ENCODE results near the gene VSNL1. TPM values are rescaled to one million over a fixed set of nuclear protein-coding genes. Genes with fewer than 3 reads are reported as not detected.

Gene VSNL1
- total and polyA plus RNA-seq, 9 donors, result 0.41 to 9.4 (median 2.7) TPM; not detected in 1

- H3K27ac ChIP-seq, result no peak overlapping the region
- WGBS, 3 donors, result 72 to 78% (median 74%) methylated on average over 7 of the region's 7 CpGs
- no peak for DNase-seq
- H3K27me3 ChIP-seq, result no peaks in the 10 kb centered on the region
- no peaks in the 10 kb centered on the region for H3K9me3 ChIP-seq
- no peaks in the 10 kb centered on the region for H3K36me3 ChIP-seq
- H3K4me3 ChIP-seq, result no peak overlapping the region
- H3K4me1 ChIP-seq (ENCODE audit: insufficient read depth), result no peaks in the 10 kb centered on the region
- TF ChIP-seq EP300 (IDR thresholded peaks at IDR 0.05) (no peak), CTCF (IDR thresholded peaks at IDR 0.05) (no peak), POLR2A (IDR thresholded peaks at IDR 0.05) (no peak)
- intact Hi-C loops (cut with DNase I), result loop anchor here in 2 of 4 donors (5.0 to 10.0 kb wide), 2 partner anchors 898 to 900 kb away; no protein-coding TSS in a partner anchor
These were observed 132.3 kb downstream of the VSNL1 start for GRCh38 chr2:17672583-17673317.

GRCh38 chr2:17674817-17675216, 134.3 kb downstream of the VSNL1 start:
- Histone ChIP-seq H3K4me1 (ENCODE audit: insufficient read depth) (no peaks in the 10 kb centered on the region), H3K27ac (no peak overlapping the region), H3K4me3 (no peak overlapping the region), H3K9me3 (no peaks in the 10 kb centered on the region), H3K27me3 (no peaks in the 10 kb centered on the region), H3K36me3 (no peaks in the 10 kb centered on the region)
- no peak for TF ChIP-seq EP300 (IDR thresholded peaks at IDR 0.05)
- TF ChIP-seq CTCF (IDR thresholded peaks at IDR 0.05), result no peak
- no peak for TF ChIP-seq POLR2A (IDR thresholded peaks at IDR 0.05)
- intact Hi-C loops (cut with DNase I), result loop anchor here in 2 of 4 donors (5.0 to 10.0 kb wide), 2 partner anchors 900 to 903 kb away; no protein-coding TSS in a partner anchor
- no peak for DNase-seq

- Histone ChIP-seq H3K27me3 (no peaks in the 10 kb centered on the region), H3K4me3 (no peak overlapping the region), H3K27ac (no peak overlapping the region), H3K36me3 (no peaks in the 10 kb centered on the region), H3K9me3 (no peaks in the 10 kb centered on the region), H3K4me1 (ENCODE audit: insufficient read depth) (no peaks in the 10 kb centered on the region)
- 86 to 93% (median 86%) methylated on average over 3 of the region's 3 CpGs for WGBS, 3 donors
- intact Hi-C loops (cut with DNase I), result no loop called here
- DNase-seq, result no peak
- TF ChIP-seq POLR2A (IDR thresholded peaks at IDR 0.05) (no peak), CTCF (IDR thresholded peaks at IDR 0.05) (no peak), EP300 (IDR thresholded peaks at IDR 0.05) (no peak)
These were observed 139.6 kb downstream of the VSNL1 start for GRCh38 chr2:17680119-17680518.

- Histone ChIP-seq H3K36me3 (no peaks in the 10 kb centered on the region), H3K4me3 (no peak overlapping the region), H3K27me3 (no peaks in the 10 kb centered on the region), H3K9me3 (no peaks in the 10 kb centered on the region), H3K27ac (no peak overlapping the region), H3K4me1 (ENCODE audit: insufficient read depth) (no peaks in the 10 kb centered on the region)
- TF ChIP-seq EP300 (IDR thresholded peaks at IDR 0.05) (no peak), POLR2A (IDR thresholded peaks at IDR 0.05) (no peak), CTCF (IDR thresholded peaks at IDR 0.05) (no peak)
- intact Hi-C loops (cut with DNase I), result no loop called here
- DNase-seq, result no peak
- WGBS, 3 donors, result 80 to 84% (median 81%) methylated on average over 6 of the region's 6 CpGs
These were observed 141.8 kb downstream of the VSNL1 start for GRCh38 chr2:17682098-17682857.
